T-helper 2 cell treated with Interferon-gamma antibody and Interleukin-4, amounts not matched to agents 100 ng/mL and 5 ng/mL, for 36 hours (primary cell): ENCODE measurements around the gene PPM1J. TPM values are rescaled to one million over a fixed set of nuclear protein-coding genes. Genes with fewer than 3 reads are reported as not detected.

Experiments used
- intact Hi-C: fragments of 100-400 bp; cut with micrococcal nuclease; formaldehyde crosslinking; loops from one replicate; pipeline ENCODE4 v1.15.1; 2023
- total RNA-seq: library from RNA; stranded (reverse); gene quantifications from 2 replicates; pipeline ENCODE4 v1.2.3, GENCODE V29; 2022

PPM1J gene
- total RNA-seq, 1 donor from 2014 or later, result 0.16 TPM

GRCh38 chr1:112707221-112708001 lies 7.7 kb downstream of the PPM1J start:
- intact Hi-C loops, result loop anchor here (1.0 to 2.0 kb wide), 3 partner anchors 8 to 316 kb away; partner anchors contain the start of gene PPM1J

GRCh38 chr1:112706505-112707220 lies 8.5 kb downstream of the PPM1J start, which contains the start of gene RHOC:
TSS of gene RHOC (minus strand) at chr1:112707127. CDS start at chr1:112703799, 3,328 bp downstream.
- intact Hi-C loops, result loop anchor here (1.0 to 2.0 kb wide), 3 partner anchors 9 to 315 kb away; partner anchors contain the start of gene PPM1J

GRCh38 chr1:112704934-112705627 lies 10.1 kb downstream of the PPM1J start:
- intact Hi-C loops, result loop anchor here (1.0 kb wide), 3 partner anchors 31 to 251 kb away; partner anchors contain the start of genes CAPZA1, MOV10, SLC16A1 and ST7L

- intact Hi-C loops, result no loop called here
Measured at GRCh38 chr1:112704391-112704933, 10.7 kb downstream of the PPM1J start.

- intact Hi-C loops, result no loop called here
Measured at GRCh38 chr1:112703706-112704105, 11.4 kb downstream of the PPM1J start.

GRCh38 chr1:112702420-112703261 lies 12.5 kb downstream of the PPM1J start:
- intact Hi-C loops, result no loop called here

GRCh38 chr1:112702067-112702395 lies 13.1 kb downstream of the PPM1J start:
- intact Hi-C loops, result no loop called here

- intact Hi-C loops, result no loop called here
Measured at GRCh38 chr1:112701227-112702066, 13.7 kb downstream of the PPM1J start.

- intact Hi-C loops, result no loop called here
Measured at GRCh38 chr1:112700290-112701226, 14.6 kb downstream of the PPM1J start.

- intact Hi-C loops, result no loop called here
Measured at GRCh38 chr1:112699425-112700144, 15.5 kb downstream of the PPM1J start.

GRCh38 chr1:112698366-112699310 lies 16.5 kb downstream of the PPM1J start:
- intact Hi-C loops, result no loop called here

GRCh38 chr1:112697781-112698201 lies 17.3 kb downstream of the PPM1J start:
- intact Hi-C loops, result no loop called here

- intact Hi-C loops, result no loop called here
Measured at GRCh38 chr1:112696578-112697314, 18.4 kb downstream of the PPM1J start.

- intact Hi-C loops, result no loop called here
Measured at GRCh38 chr1:112695276-112695675, 19.9 kb downstream of the PPM1J start.

GRCh38 chr1:112694363-112694929 lies 20.7 kb downstream of the PPM1J start:
- intact Hi-C loops, result no loop called here

GRCh38 chr1:112693821-112694220 lies 21.3 kb downstream of the PPM1J start:
- intact Hi-C loops, result no loop called here
